ENCODE results near the gene EVX2.
A peak's percentile ranks its signal among the peaks of the same experiment; 100 is the strongest.

Gene EVX2

DNA sequence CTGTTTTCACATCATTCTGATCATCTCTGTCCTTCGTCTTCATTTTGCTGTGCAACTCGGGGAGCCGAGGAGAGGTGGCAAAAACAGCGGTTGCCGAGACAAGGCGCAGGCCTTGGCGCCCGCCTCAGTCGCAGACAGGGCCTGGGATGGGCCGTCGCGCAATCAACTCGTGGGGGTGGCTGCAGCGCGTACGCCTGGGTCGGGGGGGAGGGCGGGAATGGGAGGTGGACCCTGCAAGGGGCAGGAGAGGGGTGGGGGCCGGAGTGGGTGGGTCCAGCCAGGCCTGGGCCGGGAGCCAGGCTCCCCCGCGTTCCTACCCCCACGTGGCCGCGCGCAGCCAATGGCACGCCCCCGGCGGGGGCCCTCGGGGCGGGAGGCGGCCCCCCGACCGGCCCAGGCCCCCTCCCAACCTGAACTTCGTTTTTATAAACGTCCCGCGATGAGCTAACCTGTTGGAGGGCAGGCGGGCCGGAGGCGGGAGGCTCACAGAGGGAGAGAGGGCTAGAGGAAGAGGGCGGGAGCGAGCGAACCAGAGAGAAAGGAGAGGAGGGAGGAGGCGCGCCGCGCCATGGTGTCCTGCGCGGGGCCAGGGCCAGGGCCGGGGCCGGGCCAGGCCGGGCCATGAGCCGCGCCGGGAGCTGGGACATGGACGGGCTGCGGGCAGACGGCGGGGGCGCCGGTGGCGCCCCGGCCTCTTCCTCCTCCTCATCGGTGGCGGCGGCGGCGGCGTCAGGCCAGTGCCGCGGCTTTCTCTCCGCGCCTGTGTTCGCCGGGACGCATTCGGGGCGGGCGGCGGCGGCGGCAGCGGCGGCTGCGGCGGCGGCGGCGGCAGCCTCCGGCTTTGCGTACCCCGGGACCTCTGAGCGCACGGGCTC, 8.7 kb upstream of the EVX2 start, which contains the start of gene HOXD13:
Gene HOXD13, plus strand, starts transcription at position 452 of the 875 bp plus-strand sequence. Its CDS starts 170 bp downstream, at position 622.
- CTCF ChIA-PET = interaction anchor here (0.6 to 1.9 kb wide), 5 partner anchors 12 to 561 kb away, joined by 3 to 9 read pairs (median 3); no protein-coding TSS in a partner anchor
- POLR2A ChIA-PET = interaction anchor here (0.5 to 6.7 kb wide), 2 partner anchors 13 to 925 kb away, joined by 3 to 75 read pairs; partner anchors contain the start of gene HOXD11
- peaks cover 0 to 16% of the 10 kb centered on the region in 2 experiments; a peak in 1 of 3 replicates for H3K36me3 ChIP-seq (ENCODE audit: control insufficient read depth in 2 of 2, insufficient read depth in 1 of 2, low read length in 2 of 2)
- H3K9me3 ChIP-seq (ENCODE audit: control insufficient read depth, insufficient read depth, low read depth, low read length) = no peaks in the 10 kb centered on the region
- H3K4me1 ChIP-seq (ENCODE audit: control insufficient read depth, insufficient read depth, low read length) = peaks cover 6% of the 10 kb centered on the region
- peak within 1 kb of the TSS; percentile 84 for H3K27ac ChIP-seq (ENCODE audit: extremely low read depth, low read depth, low read length)
- peak within 1 kb of the TSS; percentile 55 for H3K4me3 ChIP-seq (ENCODE audit: low read depth, low read length)
- TF ChIP-seq, protein P1, sequence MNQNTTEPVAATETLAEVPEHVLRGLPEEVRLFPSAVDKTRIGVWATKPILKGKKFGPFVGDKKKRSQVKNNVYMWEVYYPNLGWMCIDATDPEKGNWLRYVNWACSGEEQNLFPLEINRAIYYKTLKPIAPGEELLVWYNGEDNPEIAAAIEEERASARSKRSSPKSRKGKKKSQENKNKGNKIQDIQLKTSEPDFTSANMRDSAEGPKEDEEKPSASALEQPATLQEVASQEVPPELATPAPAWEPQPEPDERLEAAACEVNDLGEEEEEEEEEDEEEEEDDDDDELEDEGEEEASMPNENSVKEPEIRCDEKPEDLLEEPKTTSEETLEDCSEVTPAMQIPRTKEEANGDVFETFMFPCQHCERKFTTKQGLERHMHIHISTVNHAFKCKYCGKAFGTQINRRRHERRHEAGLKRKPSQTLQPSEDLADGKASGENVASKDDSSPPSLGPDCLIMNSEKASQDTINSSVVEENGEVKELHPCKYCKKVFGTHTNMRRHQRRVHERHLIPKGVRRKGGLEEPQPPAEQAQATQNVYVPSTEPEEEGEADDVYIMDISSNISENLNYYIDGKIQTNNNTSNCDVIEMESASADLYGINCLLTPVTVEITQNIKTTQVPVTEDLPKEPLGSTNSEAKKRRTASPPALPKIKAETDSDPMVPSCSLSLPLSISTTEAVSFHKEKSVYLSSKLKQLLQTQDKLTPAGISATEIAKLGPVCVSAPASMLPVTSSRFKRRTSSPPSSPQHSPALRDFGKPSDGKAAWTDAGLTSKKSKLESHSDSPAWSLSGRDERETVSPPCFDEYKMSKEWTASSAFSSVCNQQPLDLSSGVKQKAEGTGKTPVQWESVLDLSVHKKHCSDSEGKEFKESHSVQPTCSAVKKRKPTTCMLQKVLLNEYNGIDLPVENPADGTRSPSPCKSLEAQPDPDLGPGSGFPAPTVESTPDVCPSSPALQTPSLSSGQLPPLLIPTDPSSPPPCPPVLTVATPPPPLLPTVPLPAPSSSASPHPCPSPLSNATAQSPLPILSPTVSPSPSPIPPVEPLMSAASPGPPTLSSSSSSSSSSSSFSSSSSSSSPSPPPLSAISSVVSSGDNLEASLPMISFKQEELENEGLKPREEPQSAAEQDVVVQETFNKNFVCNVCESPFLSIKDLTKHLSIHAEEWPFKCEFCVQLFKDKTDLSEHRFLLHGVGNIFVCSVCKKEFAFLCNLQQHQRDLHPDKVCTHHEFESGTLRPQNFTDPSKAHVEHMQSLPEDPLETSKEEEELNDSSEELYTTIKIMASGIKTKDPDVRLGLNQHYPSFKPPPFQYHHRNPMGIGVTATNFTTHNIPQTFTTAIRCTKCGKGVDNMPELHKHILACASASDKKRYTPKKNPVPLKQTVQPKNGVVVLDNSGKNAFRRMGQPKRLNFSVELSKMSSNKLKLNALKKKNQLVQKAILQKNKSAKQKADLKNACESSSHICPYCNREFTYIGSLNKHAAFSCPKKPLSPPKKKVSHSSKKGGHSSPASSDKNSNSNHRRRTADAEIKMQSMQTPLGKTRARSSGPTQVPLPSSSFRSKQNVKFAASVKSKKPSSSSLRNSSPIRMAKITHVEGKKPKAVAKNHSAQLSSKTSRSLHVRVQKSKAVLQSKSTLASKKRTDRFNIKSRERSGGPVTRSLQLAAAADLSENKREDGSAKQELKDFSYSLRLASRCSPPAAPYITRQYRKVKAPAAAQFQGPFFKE (tag by site-specific recombination; IDR thresholded peaks at IDR 0.05; ENCODE audit: borderline replicate concordance) = no peak
- TF ChIP-seq, protein P2, sequence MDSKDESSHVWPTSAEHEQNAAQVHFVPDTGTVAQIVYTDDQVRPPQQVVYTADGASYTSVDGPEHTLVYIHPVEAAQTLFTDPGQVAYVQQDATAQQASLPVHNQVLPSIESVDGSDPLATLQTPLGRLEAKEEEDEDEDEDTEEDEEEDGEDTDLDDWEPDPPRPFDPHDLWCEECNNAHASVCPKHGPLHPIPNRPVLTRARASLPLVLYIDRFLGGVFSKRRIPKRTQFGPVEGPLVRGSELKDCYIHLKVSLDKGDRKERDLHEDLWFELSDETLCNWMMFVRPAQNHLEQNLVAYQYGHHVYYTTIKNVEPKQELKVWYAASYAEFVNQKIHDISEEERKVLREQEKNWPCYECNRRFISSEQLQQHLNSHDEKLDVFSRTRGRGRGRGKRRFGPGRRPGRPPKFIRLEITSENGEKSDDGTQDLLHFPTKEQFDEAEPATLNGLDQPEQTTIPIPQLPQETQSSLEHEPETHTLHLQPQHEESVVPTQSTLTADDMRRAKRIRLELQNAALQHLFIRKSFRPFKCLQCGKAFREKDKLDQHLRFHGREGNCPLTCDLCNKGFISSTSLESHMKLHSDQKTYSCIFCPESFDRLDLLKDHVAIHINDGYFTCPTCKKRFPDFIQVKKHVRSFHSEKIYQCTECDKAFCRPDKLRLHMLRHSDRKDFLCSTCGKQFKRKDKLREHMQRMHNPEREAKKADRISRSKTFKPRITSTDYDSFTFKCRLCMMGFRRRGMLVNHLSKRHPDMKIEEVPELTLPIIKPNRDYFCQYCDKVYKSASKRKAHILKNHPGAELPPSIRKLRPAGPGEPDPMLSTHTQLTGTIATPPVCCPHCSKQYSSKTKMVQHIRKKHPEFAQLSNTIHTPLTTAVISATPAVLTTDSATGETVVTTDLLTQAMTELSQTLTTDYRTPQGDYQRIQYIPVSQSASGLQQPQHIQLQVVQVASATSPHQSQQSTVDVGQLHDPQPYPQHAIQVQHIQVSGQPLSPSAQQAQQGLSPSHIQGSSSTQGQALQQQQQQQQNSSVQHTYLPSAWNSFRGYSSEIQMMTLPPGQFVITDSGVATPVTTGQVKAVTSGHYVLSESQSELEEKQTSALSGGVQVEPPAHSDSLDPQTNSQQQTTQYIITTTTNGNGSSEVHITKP (tag by site-specific recombination; IDR thresholded peaks at IDR 0.05) = peak; percentile 24; the same call in 1 of the 2 replicates
- TF ChIP-seq, protein P3, sequence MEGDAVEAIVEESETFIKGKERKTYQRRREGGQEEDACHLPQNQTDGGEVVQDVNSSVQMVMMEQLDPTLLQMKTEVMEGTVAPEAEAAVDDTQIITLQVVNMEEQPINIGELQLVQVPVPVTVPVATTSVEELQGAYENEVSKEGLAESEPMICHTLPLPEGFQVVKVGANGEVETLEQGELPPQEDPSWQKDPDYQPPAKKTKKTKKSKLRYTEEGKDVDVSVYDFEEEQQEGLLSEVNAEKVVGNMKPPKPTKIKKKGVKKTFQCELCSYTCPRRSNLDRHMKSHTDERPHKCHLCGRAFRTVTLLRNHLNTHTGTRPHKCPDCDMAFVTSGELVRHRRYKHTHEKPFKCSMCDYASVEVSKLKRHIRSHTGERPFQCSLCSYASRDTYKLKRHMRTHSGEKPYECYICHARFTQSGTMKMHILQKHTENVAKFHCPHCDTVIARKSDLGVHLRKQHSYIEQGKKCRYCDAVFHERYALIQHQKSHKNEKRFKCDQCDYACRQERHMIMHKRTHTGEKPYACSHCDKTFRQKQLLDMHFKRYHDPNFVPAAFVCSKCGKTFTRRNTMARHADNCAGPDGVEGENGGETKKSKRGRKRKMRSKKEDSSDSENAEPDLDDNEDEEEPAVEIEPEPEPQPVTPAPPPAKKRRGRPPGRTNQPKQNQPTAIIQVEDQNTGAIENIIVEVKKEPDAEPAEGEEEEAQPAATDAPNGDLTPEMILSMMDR (tag by site-specific recombination; IDR thresholded peaks at IDR 0.05) = no peak
- peak; percentile 71 for TF ChIP-seq ZNF335 (tag by site-specific recombination; conservative IDR thresholded peaks at IDR 0.05)
- no peak for TF ChIP-seq ZNF658 (tag by site-specific recombination; IDR thresholded peaks at IDR 0.05)
- TF ChIP-seq SCRT2 (tag by site-specific recombination; IDR thresholded peaks at IDR 0.05) = peak; percentile 91
- TF ChIP-seq ZBTB8A (tag by site-specific recombination; IDR thresholded peaks at IDR 0.05) = peak; percentile 80
- no peak for TF ChIP-seq ZNF560 (tag by site-specific recombination; IDR thresholded peaks at IDR 0.05; ENCODE audit: borderline replicate concordance)
- TF ChIP-seq, protein P4, sequence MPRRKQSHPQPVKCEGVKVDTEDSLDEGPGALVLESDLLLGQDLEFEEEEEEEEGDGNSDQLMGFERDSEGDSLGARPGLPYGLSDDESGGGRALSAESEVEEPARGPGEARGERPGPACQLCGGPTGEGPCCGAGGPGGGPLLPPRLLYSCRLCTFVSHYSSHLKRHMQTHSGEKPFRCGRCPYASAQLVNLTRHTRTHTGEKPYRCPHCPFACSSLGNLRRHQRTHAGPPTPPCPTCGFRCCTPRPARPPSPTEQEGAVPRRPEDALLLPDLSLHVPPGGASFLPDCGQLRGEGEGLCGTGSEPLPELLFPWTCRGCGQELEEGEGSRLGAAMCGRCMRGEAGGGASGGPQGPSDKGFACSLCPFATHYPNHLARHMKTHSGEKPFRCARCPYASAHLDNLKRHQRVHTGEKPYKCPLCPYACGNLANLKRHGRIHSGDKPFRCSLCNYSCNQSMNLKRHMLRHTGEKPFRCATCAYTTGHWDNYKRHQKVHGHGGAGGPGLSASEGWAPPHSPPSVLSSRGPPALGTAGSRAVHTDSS (tag by site-specific recombination; IDR thresholded peaks at IDR 0.05) = peak; percentile 61; the same call in 1 of the 2 replicates
- TF ChIP-seq, protein P5, sequence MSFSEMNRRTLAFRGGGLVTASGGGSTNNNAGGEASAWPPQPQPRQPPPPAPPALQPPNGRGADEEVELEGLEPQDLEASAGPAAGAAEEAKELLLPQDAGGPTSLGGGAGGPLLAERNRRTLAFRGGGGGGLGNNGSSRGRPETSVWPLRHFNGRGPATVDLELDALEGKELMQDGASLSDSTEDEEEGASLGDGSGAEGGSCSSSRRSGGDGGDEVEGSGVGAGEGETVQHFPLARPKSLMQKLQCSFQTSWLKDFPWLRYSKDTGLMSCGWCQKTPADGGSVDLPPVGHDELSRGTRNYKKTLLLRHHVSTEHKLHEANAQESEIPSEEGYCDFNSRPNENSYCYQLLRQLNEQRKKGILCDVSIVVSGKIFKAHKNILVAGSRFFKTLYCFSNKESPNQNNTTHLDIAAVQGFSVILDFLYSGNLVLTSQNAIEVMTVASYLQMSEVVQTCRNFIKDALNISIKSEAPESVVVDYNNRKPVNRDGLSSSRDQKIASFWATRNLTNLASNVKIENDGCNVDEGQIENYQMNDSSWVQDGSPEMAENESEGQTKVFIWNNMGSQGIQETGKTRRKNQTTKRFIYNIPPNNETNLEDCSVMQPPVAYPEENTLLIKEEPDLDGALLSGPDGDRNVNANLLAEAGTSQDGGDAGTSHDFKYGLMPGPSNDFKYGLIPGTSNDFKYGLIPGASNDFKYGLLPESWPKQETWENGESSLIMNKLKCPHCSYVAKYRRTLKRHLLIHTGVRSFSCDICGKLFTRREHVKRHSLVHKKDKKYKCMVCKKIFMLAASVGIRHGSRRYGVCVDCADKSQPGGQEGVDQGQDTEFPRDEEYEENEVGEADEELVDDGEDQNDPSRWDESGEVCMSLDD (tag by site-specific recombination; IDR thresholded peaks at IDR 0.05) = no peak
- TF ChIP-seq, protein P6, sequence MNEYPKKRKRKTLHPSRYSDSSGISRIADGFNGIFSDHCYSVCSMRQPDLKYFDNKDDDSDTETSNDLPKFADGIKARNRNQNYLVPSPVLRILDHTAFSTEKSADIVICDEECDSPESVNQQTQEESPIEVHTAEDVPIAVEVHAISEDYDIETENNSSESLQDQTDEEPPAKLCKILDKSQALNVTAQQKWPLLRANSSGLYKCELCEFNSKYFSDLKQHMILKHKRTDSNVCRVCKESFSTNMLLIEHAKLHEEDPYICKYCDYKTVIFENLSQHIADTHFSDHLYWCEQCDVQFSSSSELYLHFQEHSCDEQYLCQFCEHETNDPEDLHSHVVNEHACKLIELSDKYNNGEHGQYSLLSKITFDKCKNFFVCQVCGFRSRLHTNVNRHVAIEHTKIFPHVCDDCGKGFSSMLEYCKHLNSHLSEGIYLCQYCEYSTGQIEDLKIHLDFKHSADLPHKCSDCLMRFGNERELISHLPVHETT (tag by site-specific recombination; IDR thresholded peaks at IDR 0.05) = no peak
- TF ChIP-seq, protein P7, sequence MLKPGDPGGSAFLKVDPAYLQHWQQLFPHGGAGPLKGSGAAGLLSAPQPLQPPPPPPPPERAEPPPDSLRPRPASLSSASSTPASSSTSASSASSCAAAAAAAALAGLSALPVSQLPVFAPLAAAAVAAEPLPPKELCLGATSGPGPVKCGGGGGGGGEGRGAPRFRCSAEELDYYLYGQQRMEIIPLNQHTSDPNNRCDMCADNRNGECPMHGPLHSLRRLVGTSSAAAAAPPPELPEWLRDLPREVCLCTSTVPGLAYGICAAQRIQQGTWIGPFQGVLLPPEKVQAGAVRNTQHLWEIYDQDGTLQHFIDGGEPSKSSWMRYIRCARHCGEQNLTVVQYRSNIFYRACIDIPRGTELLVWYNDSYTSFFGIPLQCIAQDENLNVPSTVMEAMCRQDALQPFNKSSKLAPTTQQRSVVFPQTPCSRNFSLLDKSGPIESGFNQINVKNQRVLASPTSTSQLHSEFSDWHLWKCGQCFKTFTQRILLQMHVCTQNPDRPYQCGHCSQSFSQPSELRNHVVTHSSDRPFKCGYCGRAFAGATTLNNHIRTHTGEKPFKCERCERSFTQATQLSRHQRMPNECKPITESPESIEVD (tag by site-specific recombination; IDR thresholded peaks at IDR 0.05) = peak; percentile 37; the same call in 1 of the 2 replicates
- peak; percentile 85 for TF ChIP-seq KLF10 (tag by site-specific recombination; IDR thresholded peaks at IDR 0.05)
